GM23338 (cell line): Measurements from ENCODE around the gene ESPN. TPM values are rescaled to one million over a fixed set of nuclear protein-coding genes. Genes with fewer than 3 reads are reported as not detected.

ENCODE experiments used
- ATAC-seq: fragments of 200-7000 bp; cut with Tn5 transposase; 3 replicates; pipeline ENCODE4 v1.9.1; 2020
- DNase-seq: peaks from one replicate; pipeline ENCODE4 v3.0.0-alpha.2; 2015; ENCODE audit warnings: low spot score
- H2AFZ ChIP-seq: fragments of 200-600 bp; sonication (generic); 2 replicates; pipeline ENCODE4 v1.8.0; 2016; ENCODE audit warnings: antibody characterized with exemption, mild to moderate bottlenecking, moderate library complexity
- H3F3A ChIP-seq: fragments of 200-600 bp; sonication (generic); replicated peaks from 2 replicates; pipeline ENCODE4 v1.8.0; 2017; ENCODE audit warnings: antibody characterized with exemption, mixed run types, low read depth
- H3K27ac ChIP-seq: fragments of 200-600 bp; sonication (generic); 2 replicates; pipeline ENCODE4 v1.6.1; 2016; ENCODE audit warnings: low read depth
- H3K27me3 ChIP-seq: fragments of 200-600 bp; sonication (generic); 2 replicates; pipeline ENCODE4 v1.8.0; 2016; ENCODE audit warnings: mild to moderate bottlenecking, mixed run types, moderate library complexity; ENCODE audit not compliant: insufficient read depth
- H3K36me3 ChIP-seq: fragments of 200-600 bp; sonication (generic); 2 replicates; pipeline ENCODE4 v1.8.0; 2016; ENCODE audit warnings: mild to moderate bottlenecking; ENCODE audit not compliant: insufficient read depth
- H3K4me1 ChIP-seq: fragments of 200-600 bp; sonication (generic); 2 replicates; pipeline ENCODE4 v1.8.0; 2016; ENCODE audit warnings: mild to moderate bottlenecking, moderate library complexity; ENCODE audit not compliant: insufficient read depth
- H3K4me2 ChIP-seq: fragments of 200-600 bp; sonication (generic); 2 replicates; pipeline ENCODE4 v1.7.1; 2017; ENCODE audit warnings: mixed run types
- H3K4me3 ChIP-seq: fragments of 200-600 bp; sonication (generic); 2 replicates; pipeline ENCODE4 v1.6.1; 2016; ENCODE audit warnings: mixed run types
- H3K79me2 ChIP-seq: fragments of 200-600 bp; sonication (generic); replicated peaks from 2 replicates; pipeline ENCODE4 v1.8.0; 2017; ENCODE audit warnings: mild to moderate bottlenecking; ENCODE audit not compliant: insufficient read depth
- H3K9me2 ChIP-seq: fragments of 200-600 bp; sonication (generic); 2 replicates; pipeline ENCODE4 v1.8.0; 2017; ENCODE audit not compliant: insufficient read depth
- H4K20me1 ChIP-seq: fragments of 200-600 bp; sonication (generic); replicated peaks from 2 replicates; pipeline ENCODE4 v1.8.0; 2017; ENCODE audit warnings: mild to moderate bottlenecking; ENCODE audit not compliant: insufficient read depth
- H3K27ac Mint-ChIP-seq: 2 replicates; pipeline ENCODE4 v1.8.0; 2020; ENCODE audit warnings: inconsistent platforms, mild to moderate bottlenecking, moderate library complexity, mixed read lengths
- H3K27me3 Mint-ChIP-seq: 3 replicates; pipeline ENCODE4 v1.8.0; 2022; ENCODE audit warnings: low read depth, mild to moderate bottlenecking, moderate library complexity, mixed read lengths, inconsistent platforms; ENCODE audit not compliant: insufficient read depth, poor library complexity
- H3K36me3 Mint-ChIP-seq: 3 replicates; pipeline ENCODE4 v1.8.0; 2021; ENCODE audit warnings: low read depth, mild to moderate bottlenecking, inconsistent platforms, moderate library complexity, mixed read lengths
- H3K4me1 Mint-ChIP-seq: 3 replicates; pipeline ENCODE4 v1.8.0; 2020; ENCODE audit warnings: mild to moderate bottlenecking, inconsistent platforms, mixed read lengths
- H3K4me3 Mint-ChIP-seq: 3 replicates; pipeline ENCODE4 v1.8.0; 2021; ENCODE audit warnings: moderate library complexity, mild to moderate bottlenecking, inconsistent platforms, mixed read lengths
- H3K9me3 Mint-ChIP-seq: 3 replicates; pipeline ENCODE4 v1.8.0; 2020; ENCODE audit warnings: moderate library complexity, mild to moderate bottlenecking, inconsistent platforms, mixed read lengths
- CREB1 ChIP-seq: fragments of 250-450 bp; sonication (Bioruptor Pico); IDR thresholded peaks from 2 replicates; pipeline ENCODE4 v1.5.0; 2020; ENCODE audit warnings: low read depth, mild to moderate bottlenecking, moderate library complexity
- EZH2 ChIP-seq: fragments of 200-600 bp; sonication (generic); IDR thresholded peaks from one replicate; pipeline ENCODE4 v1.8.0; 2017; ENCODE audit warnings: antibody characterized with exemption, mild to moderate bottlenecking, low read depth; ENCODE audit not compliant: unreplicated experiment
- EZH2phosphoT487 ChIP-seq: fragments of 200-600 bp; sonication (generic); IDR thresholded peaks from one replicate; pipeline ENCODE4 v1.8.1; 2018; ENCODE audit warnings: antibody characterized with exemption; ENCODE audit not compliant: unreplicated experiment
- JUNB ChIP-seq: IDR thresholded peaks from one replicate; pipeline ENCODE4 v1.6.1; 2016; ENCODE audit warnings: antibody characterized with exemption; ENCODE audit not compliant: unreplicated experiment
- NANOG ChIP-seq: IDR thresholded peaks from 2 replicates; pipeline ENCODE4 v1.6.1; 2016; ENCODE audit warnings: antibody characterized with exemption, borderline replicate concordance
- POLR2AphosphoS5 ChIP-seq: IDR thresholded peaks from 2 replicates; pipeline ENCODE4 v1.6.1; 2016; ENCODE audit warnings: antibody characterized with exemption, low read depth
- STAT1 ChIP-seq: IDR thresholded peaks from one replicate; pipeline ENCODE4 v1.6.1; 2016; ENCODE audit warnings: antibody characterized with exemption; ENCODE audit not compliant: unreplicated experiment
- ZNF114 ChIP-seq: fragments of 250-450 bp; sonication (Bioruptor Pico); IDR thresholded peaks from 2 replicates; pipeline ENCODE4 v1.5.0; 2020; ENCODE audit warnings: mild to moderate bottlenecking, moderate library complexity
- ZNF331 ChIP-seq: fragments of 250-450 bp; sonication (Bioruptor Pico); IDR thresholded peaks from 2 replicates; pipeline ENCODE4 v1.5.0; 2020; ENCODE audit warnings: low read depth, mild to moderate bottlenecking, moderate library complexity
- polyA plus RNA-seq: library from polyadenylated mRNA; unstranded; fragments of >200 nt; fragmentation: Nextera tagmentation; extraction: Ambion mirVana; gene quantifications from 2 replicates; pipeline ENCODE4 v1.2.1, GENCODE V29; 2016
- total RNA-seq: library from RNA; depleted of rRNA; stranded (reverse); fragments of >200 nt; shearing (Covaris generic); gene quantifications from 2 replicates; pipeline ENCODE4 v1.2.3, GENCODE V29; 2014
- TF ChIP-seq, protein P1 (sequence below): IDR thresholded peaks from one replicate; pipeline ENCODE4 v1.6.1; 2018; ENCODE audit warnings: antibody characterized with exemption; ENCODE audit not compliant: unreplicated experiment
- TF ChIP-seq, protein P2 (sequence below), 2 experiments: fragments of 200-600 bp in 1 of 2; sonication (generic) in 1 of 2; conservative IDR thresholded peaks; 2 replicates each; pipeline versions ENCODE4 v1.5.1 to v1.6.1; 2016 to 2017; ENCODE audit warnings: antibody characterized with exemption in 2 of 2, low read depth in 2 of 2, mild to moderate bottlenecking in 2 of 2, moderate library complexity in 1 of 2
- TF ChIP-seq, protein P3 (sequence below): IDR thresholded peaks from 2 replicates; pipeline ENCODE4 v1.6.1; 2016; ENCODE audit warnings: antibody characterized with exemption
- TF ChIP-seq, protein P4 (sequence below): fragments of 250-450 bp; sonication (Bioruptor Pico); IDR thresholded peaks from 2 replicates; pipeline ENCODE4 v1.5.0; 2020; ENCODE audit warnings: mild to moderate bottlenecking, moderate library complexity

ESPN gene
- total and polyA plus RNA-seq, 2 experiments from 2014 or later, result 12.2 to 13.6 TPM

DNA sequence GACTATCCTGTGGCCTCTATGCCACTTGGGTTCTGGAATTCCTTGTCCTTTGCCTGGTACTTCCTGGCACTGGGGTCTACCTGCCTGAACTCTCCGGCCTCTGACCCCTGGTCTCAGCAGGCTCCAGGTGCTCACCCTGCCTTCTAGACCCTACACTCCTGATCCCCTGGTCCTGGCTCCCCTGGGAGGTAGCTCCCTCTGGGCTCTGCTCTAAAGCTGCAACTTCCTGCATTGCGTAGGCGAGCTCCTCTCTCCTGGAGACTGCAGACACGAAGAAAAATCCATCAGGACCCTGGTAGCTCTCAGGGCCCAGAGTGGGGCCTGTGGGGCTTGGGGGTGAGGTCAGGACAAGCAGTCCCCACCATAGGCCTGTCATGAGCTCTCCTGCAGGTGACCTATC lies 74.7 kb downstream of the ESPN start:
- no peaks in the 10 kb centered on the region for H4K20me1 ChIP-seq
- no peak for TF ChIP-seq STAT1
- no peak for TF ChIP-seq ZNF114 (CRISPR knock-in tag)
- TF ChIP-seq, protein P1, sequence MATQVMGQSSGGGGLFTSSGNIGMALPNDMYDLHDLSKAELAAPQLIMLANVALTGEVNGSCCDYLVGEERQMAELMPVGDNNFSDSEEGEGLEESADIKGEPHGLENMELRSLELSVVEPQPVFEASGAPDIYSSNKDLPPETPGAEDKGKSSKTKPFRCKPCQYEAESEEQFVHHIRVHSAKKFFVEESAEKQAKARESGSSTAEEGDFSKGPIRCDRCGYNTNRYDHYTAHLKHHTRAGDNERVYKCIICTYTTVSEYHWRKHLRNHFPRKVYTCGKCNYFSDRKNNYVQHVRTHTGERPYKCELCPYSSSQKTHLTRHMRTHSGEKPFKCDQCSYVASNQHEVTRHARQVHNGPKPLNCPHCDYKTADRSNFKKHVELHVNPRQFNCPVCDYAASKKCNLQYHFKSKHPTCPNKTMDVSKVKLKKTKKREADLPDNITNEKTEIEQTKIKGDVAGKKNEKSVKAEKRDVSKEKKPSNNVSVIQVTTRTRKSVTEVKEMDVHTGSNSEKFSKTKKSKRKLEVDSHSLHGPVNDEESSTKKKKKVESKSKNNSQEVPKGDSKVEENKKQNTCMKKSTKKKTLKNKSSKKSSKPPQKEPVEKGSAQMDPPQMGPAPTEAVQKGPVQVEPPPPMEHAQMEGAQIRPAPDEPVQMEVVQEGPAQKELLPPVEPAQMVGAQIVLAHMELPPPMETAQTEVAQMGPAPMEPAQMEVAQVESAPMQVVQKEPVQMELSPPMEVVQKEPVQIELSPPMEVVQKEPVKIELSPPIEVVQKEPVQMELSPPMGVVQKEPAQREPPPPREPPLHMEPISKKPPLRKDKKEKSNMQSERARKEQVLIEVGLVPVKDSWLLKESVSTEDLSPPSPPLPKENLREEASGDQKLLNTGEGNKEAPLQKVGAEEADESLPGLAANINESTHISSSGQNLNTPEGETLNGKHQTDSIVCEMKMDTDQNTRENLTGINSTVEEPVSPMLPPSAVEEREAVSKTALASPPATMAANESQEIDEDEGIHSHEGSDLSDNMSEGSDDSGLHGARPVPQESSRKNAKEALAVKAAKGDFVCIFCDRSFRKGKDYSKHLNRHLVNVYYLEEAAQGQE, result no peak
- TF ChIP-seq EZH2, result no peak
- TF ChIP-seq, protein P2, sequence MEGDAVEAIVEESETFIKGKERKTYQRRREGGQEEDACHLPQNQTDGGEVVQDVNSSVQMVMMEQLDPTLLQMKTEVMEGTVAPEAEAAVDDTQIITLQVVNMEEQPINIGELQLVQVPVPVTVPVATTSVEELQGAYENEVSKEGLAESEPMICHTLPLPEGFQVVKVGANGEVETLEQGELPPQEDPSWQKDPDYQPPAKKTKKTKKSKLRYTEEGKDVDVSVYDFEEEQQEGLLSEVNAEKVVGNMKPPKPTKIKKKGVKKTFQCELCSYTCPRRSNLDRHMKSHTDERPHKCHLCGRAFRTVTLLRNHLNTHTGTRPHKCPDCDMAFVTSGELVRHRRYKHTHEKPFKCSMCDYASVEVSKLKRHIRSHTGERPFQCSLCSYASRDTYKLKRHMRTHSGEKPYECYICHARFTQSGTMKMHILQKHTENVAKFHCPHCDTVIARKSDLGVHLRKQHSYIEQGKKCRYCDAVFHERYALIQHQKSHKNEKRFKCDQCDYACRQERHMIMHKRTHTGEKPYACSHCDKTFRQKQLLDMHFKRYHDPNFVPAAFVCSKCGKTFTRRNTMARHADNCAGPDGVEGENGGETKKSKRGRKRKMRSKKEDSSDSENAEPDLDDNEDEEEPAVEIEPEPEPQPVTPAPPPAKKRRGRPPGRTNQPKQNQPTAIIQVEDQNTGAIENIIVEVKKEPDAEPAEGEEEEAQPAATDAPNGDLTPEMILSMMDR (conservative IDR thresholded peaks at IDR 0.05; ENCODE audit: low read depth in 2 of 2), result no peak
- TF ChIP-seq, protein P3, sequence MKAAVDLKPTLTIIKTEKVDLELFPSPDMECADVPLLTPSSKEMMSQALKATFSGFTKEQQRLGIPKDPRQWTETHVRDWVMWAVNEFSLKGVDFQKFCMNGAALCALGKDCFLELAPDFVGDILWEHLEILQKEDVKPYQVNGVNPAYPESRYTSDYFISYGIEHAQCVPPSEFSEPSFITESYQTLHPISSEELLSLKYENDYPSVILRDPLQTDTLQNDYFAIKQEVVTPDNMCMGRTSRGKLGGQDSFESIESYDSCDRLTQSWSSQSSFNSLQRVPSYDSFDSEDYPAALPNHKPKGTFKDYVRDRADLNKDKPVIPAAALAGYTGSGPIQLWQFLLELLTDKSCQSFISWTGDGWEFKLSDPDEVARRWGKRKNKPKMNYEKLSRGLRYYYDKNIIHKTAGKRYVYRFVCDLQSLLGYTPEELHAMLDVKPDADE, result no peak
- TF ChIP-seq, protein P4, sequence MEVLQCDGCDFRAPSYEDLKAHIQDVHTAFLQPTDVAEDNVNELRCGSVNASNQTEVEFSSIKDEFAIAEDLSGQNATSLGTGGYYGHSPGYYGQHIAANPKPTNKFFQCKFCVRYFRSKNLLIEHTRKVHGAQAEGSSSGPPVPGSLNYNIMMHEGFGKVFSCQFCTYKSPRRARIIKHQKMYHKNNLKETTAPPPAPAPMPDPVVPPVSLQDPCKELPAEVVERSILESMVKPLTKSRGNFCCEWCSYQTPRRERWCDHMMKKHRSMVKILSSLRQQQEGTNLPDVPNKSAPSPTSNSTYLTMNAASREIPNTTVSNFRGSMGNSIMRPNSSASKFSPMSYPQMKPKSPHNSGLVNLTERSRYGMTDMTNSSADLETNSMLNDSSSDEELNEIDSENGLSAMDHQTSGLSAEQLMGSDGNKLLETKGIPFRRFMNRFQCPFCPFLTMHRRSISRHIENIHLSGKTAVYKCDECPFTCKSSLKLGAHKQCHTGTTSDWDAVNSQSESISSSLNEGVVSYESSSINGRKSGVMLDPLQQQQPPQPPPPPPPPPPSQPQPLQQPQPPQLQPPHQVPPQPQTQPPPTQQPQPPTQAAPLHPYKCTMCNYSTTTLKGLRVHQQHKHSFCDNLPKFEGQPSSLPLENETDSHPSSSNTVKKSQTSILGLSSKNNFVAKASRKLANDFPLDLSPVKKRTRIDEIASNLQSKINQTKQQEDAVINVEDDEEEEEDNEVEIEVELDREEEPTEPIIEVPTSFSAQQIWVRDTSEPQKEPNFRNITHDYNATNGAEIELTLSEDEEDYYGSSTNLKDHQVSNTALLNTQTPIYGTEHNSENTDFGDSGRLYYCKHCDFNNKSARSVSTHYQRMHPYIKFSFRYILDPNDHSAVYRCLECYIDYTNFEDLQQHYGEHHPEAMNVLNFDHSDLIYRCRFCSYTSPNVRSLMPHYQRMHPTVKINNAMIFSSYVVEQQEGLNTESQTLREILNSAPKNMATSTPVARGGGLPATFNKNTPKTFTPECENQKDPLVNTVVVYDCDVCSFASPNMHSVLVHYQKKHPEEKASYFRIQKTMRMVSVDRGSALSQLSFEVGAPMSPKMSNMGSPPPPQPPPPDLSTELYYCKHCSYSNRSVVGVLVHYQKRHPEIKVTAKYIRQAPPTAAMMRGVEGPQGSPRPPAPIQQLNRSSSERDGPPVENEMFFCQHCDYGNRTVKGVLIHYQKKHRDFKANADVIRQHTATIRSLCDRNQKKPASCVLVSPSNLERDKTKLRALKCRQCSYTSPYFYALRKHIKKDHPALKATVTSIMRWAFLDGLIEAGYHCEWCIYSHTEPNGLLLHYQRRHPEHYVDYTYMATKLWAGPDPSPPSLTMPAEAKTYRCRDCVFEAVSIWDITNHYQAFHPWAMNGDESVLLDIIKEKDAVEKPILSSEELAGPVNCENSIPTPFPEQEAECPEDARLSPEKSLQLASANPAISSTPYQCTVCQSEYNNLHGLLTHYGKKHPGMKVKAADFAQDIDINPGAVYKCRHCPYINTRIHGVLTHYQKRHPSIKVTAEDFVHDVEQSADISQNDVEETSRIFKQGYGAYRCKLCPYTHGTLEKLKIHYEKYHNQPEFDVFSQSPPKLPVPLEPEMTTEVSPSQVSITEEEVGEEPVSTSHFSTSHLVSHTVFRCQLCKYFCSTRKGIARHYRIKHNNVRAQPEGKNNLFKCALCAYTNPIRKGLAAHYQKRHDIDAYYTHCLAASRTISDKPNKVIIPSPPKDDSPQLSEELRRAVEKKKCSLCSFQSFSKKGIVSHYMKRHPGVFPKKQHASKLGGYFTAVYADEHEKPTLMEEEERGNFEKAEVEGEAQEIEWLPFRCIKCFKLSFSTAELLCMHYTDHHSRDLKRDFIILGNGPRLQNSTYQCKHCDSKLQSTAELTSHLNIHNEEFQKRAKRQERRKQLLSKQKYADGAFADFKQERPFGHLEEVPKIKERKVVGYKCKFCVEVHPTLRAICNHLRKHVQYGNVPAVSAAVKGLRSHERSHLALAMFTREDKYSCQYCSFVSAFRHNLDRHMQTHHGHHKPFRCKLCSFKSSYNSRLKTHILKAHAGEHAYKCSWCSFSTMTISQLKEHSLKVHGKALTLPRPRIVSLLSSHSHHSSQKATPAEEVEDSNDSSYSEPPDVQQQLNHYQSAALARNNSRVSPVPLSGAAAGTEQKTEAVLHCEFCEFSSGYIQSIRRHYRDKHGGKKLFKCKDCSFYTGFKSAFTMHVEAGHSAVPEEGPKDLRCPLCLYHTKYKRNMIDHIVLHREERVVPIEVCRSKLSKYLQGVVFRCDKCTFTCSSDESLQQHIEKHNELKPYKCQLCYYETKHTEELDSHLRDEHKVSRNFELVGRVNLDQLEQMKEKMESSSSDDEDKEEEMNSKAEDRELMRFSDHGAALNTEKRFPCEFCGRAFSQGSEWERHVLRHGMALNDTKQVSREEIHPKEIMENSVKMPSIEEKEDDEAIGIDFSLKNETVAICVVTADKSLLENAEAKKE (CRISPR knock-in tag), result no peak
- TF ChIP-seq ZNF331 (CRISPR knock-in tag), result no peak
- no peak for TF ChIP-seq POLR2AphosphoS5
- TF ChIP-seq JUNB, result no peak
- no peak for TF ChIP-seq NANOG
- TF ChIP-seq EZH2phosphoT487, result no peak
- no peak for TF ChIP-seq CREB1 (CRISPR knock-in tag)
- Mint-ChIP-seq H3K27me3 (peaks cover 36% of the 10 kb centered on the region), H3K36me3 (no peaks in the 10 kb centered on the region), H3K4me1 (peaks cover 19% of the 10 kb centered on the region), H3K27ac (no peak overlapping the region), H3K4me3 (no peak overlapping the region; the same call in 2 of the 3 replicates), H3K9me3 (no peaks in the 10 kb centered on the region)
- H3K4me2 ChIP-seq, result no peak overlapping the region
- H3K27ac ChIP-seq, result no peak overlapping the region
- H3K4me1 ChIP-seq, result peaks cover 18% of the 10 kb centered on the region
- 0 out of 2 replicates have a peak, but pooled peaks cover 2% of the 10 kb centered on the region for H3F3A ChIP-seq
- peaks cover 30% of the 10 kb centered on the region for H3K27me3 ChIP-seq
- H3K36me3 ChIP-seq, result no peaks in the 10 kb centered on the region
- no peak overlapping the region for H2AFZ ChIP-seq
- DNase-seq (no peak), ATAC-seq (no peak)
- no peak overlapping the region for H3K4me3 ChIP-seq
- H3K9me2 ChIP-seq, result no peaks in the 10 kb centered on the region
- no peaks in the 10 kb centered on the region for H3K79me2 ChIP-seq
